ENCODE results near the gene SDS.

DNA sequence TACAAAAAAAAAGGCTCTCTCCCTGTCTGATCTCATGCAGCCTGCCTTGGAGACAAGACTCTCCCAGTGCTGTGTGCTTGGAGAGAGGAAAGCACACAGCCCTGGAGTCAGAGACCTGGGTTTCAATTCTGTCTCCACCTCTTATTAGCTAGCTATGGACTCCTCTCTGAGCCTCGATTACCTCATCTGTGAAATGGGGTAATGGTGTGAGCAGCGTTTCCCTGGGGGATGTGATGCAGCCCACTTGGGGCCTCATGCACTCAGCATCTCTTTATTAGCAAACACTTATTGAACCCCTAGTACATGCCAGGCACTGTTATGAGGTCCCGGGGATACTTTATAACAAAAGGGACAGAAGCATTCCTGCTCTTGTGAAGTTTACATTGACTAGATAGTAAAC is 12.5 kb downstream of the SDS start:
- TF ChIP-seq EZH2 (IDR thresholded peaks at IDR 0.05; ENCODE audit: insufficient read depth, poor library complexity, severe bottlenecking) (no peak), EZH2phosphoT487 (IDR thresholded peaks at IDR 0.05; ENCODE audit: insufficient read depth, low read depth) (no peak)
